ENCODE results near the gene SMPD4. TPM values are rescaled to one million over a fixed set of nuclear protein-coding genes. Genes with fewer than 3 reads are reported as not detected.
"Not testable (repeated sequence)": the region's sequence is repeated elsewhere in the genome, so short reads cannot be mapped to it uniquely, and the experiment has no call there.

Gene SMPD4
- polyA plus RNA-seq, 4 donors = 52.5 to 85.1 (median 59.8) TPM

DNA sequence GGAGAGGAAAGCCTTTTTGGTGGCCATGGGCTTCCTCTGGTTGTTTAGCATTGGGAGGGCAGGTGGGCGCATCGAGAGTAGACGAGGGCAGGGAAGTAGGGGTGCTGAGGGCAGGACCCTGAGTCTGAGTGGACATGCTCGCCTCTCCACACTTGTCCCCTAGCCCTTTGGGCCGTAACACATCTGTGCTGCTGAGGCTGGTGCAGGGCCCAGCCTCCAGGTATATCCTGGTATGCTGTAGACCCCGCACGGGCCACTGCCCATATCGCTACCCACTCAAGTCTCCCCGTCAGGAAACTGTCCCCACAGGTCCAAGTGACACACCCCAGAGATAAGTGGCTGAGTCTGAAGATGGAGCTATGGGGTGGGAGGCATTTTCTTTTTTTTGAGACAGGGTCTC is 22.8 kb downstream of the SMPD4 start:
- DNase-seq (ENCODE audit: low read depth in 4 of 4, low spot score in 3 of 4) = no peak

DNA sequence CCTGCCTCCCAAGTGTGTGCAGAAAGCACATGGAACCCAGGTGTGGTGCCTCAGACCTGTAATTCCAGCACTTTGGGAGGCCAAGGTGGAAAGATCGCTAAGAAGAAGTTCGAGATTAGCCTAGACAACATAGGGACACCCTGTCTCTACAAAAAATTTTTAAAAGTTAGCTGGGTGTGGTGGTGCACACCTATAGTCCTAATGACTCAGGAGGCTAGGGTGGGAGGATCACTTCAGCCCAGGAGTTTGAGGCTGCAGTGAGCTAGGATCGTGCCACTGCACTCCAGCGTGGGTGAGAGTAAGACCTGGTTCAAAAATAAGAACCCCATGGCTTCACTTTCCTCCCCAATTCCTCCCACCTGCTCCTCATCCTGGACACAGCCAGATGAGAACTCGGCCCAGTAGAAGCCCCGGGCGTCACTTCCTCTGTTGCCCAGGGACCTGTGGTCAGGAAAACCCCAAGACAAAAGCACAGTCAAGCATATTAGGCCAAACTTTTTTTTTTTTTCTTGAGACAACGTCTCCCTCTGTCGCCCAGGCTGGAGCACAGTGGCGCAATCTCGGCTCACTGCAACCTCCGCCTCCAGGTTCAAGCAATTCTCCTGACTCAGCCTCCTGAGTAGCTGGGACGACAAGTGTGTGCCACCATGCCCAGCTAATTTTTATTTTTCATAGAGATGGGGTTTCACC is 23.4 kb downstream of the SMPD4 start:
- DNase-seq (ENCODE audit: low read depth in 4 of 4, low spot score in 3 of 4) = not testable (repeated sequence)

DNA sequence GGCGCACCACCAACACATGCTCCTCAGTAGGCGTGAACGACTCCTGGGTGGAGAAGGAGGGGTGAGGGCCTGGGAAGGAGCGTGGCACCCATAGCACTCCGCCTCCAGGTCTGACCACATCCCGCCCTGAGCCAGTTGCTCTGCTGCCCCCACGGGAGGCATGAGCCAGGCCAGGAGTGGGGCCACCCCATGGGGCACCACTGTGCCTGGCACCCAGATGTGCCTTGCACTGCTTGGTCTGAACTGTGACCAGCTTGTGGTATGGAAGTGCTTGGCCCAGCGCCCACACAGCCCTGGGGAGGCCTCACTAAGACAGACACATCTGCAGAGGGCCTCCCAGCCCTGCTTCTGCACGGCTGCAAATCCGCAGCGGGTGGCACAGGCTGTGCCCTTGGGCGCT is 24.0 kb downstream of the SMPD4 start:
- DNase-seq (ENCODE audit: low read depth in 4 of 4, low spot score in 3 of 4) = not testable (repeated sequence)

DNA sequence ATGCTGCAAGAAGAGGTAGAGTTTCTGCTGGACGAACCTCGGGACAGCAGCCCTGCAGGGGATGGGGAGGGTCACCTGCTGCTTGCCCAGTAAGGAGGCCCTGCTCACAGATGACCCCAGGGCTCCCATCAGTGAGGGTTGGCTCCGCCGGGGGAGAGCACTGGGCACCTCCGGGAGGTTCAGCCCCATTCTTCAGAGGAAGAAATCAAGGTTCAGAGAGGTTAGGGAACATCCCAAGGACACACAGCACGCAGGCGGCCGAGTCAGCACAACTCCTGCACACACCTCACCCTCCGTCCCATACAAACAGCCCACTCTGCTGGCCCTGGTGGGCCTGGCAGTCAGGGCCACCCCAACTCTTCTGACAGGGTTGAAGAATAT is 24.8 kb downstream of the SMPD4 start:
- no peak for DNase-seq (ENCODE audit: low read depth in 4 of 4, low spot score in 3 of 4)

DNA sequence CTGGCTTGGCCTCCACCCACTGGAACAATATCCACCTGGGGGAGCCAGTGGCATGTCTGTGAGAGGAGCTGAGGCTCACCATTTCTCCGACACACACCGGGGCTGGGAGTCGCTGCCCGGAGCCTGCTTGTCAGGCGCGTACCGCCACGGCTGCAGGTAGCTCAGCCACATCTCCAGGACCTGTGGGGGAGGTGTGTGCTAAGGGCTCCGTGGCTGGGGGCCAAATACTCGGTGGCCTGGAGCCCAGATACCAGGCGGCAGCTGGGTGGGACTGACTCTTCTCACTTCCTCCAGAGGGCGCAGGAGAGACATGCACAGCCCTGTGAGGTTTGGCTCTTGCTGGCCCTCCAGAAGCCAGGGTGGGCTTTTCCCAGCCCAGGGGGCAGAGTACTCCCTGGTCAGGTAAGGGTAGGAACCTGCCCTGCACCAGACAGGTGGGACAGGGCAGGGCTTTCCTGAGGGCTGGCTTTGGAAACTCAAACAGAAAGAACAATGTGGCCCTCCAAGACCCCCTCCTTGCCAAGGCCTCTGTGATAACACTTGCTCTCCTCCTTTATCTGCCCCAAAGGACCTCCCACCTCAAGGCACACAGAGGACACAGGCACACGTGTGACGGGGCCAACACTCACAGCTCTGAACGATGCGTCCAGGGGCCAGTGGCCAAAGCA is 25.3 kb downstream of the SMPD4 start:
- not testable (repeated sequence) for DNase-seq (ENCODE audit: low read depth in 4 of 4, low spot score in 3 of 4)

DNA sequence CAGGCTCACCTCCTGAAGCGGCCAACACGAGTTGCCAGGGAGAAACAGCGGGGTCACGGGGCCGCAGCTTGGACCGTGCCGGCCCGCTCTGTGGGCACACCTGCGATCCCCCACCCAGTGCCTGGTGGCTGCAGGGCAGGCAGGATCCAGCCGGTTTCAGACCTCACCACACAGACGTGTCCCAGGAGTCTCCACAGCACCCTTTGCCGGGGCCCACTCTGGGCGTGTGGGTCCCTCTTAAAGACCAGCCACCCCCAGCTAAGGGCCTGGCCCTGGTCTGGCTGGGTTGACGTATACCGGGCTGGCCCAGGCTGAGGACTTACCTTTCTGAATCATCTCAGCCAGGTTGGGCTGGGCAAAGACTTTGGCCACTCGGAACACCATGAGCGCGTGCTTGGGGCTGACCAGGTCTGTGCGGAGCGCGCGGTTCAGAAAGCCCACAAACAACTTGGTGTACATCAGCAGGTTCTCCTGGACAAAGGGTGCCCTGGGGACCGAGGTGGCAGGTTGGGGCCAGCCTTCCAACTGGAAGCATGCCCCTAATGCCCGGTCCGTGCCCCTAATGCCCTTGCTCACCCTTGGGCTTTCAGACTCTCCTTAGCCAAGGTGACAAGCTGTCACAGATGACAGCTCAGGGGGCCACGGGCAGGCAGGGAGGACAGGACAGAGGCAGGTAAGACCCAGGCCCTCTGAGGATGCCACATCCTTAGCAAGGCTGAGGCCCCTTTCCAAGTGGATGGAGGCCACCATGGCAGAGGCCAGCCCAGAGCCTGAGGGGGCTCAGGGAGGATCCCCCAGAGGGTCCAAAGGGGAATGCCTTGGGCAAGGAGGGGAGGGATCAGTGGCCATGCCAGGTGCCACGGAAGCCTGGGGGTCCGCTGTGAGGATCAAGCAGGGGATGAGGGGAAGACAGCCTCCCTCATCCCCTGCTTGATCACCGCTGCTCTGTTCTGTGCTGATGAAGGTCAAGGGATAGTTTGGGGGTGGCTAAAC is 26.3 kb downstream of the SMPD4 start:
- no peak for DNase-seq (ENCODE audit: low read depth in 4 of 4, low spot score in 3 of 4)

DNA sequence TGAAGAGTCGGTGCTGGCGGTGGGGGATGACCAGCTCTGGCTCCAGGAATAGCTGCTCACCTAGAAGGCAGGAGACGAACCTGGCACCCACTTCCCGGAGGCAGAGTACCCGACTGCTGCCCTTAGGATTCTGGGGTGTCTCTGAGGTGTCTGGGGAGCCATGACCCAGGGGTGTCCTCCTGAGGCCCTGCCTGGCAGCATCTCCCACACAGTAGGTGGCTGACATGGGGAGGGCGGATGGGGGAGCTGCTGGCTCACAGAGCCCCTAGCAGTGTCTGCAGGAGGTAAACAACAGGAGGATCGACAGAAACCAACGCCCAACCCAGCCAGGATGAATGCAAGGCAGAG is 27.0 kb downstream of the SMPD4 start:
- DNase-seq (ENCODE audit: low read depth in 4 of 4, low spot score in 3 of 4) = not testable (repeated sequence)

DNA sequence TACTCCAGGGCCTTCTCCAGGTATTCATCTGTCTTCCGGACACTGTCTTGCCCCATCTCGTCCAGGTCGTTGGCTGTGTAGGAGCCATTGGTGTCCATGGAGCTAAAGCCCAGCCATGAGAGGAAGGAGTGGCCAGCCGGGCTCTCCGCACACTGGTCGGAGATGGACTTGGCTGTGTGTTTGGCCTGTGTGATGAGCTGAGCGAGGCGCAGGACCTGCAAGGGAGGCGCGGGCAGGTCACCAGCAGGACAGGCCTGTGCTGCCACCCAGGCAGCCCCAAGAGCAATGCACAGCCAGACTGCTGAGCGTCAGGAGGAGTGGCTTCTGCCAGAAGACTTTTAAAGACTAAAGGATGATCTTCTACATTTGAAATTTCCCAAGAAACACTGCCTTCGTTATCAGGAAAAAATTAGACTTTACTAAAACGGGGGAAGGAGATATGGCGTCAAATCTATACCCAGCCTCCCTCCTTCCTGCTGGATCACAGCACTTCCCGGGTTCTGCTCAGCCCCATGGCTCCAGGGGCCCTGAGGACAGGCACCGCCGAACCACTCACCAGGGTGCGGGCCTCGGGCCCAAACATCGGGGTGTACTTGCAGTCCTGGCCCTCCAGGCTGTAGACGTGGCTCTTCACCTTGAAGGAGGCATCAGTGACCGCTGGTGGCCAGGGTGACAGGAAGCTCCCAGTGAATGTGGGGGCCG is 27.5 kb downstream of the SMPD4 start:
- not testable (repeated sequence) for DNase-seq (ENCODE audit: low read depth in 4 of 4, low spot score in 3 of 4)

DNA sequence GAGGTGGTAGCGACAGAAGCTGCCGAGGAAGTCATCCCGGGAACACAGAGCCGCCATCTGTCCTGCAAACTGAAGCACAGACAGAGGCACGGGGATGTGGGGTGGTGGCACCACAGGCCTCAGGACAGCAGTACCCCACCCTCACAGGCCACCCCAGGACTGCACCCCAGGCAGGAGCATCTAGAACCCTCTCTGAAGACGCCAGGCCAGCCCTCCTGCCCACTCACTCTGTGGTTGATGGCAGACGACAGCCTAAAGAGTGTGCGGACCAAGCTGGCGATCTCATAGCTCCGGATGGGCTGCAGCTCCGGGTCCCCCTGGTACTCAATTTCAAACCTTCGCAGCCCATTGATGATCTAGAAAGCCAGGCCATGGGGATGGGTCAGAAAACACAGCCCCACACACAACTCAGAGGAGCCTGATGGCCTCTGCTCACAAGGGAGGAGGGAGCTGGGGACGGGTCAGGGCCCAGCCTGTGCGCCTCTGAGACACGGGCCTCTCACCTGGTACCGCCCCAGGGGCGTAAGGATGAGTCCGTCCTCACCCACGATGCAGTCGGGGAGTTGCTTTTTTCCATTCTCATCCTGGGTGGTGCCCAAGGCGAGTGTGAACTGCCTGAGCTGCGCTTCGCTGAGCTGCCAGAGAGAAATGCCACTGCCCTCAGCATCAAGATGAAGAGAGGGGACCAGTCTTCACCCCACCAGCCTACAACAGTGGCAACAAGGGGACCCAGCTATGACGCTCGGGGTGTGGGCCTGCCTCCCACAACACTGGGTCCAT is 28.4 kb downstream of the SMPD4 start:
- DNase-seq (ENCODE audit: low read depth in 4 of 4, low spot score in 3 of 4) = no peak

DNA sequence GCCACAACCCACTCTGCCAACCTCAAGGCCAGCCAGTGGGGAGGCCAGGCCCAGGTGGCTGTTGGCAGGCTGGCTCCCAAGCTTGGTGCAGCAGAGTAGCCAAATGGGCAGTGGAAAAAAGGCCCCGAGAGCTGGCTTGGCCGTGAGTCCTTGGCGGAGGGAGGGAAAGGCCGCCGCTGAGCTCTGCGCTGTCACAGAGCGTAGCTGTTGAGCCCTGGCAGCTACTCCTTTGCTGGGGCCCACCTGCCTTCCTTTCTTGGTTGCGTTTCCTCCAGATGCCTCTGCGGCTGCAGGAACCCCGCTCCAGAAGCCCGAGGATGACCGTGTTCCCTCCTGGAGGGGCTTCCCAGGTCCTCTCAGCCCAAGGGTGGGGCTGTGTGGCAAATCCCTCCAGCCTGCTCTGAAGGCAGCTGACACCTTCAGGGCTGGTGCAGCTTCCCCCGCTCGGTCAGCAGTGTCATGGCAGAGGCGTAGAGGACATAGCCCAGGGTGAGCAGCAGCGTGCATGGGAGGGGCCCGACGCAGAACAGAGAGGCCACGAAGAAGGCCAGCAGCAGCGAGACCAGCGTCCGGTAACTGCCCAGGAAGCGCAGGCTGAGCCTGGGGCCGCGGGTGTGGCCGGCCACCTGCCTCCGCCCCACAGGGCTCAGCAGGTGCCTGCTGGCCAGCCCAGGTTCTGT is 29.1 kb downstream of the SMPD4 start:
- DNase-seq (ENCODE audit: low read depth in 4 of 4, low spot score in 3 of 4) = not testable (repeated sequence)

DNA sequence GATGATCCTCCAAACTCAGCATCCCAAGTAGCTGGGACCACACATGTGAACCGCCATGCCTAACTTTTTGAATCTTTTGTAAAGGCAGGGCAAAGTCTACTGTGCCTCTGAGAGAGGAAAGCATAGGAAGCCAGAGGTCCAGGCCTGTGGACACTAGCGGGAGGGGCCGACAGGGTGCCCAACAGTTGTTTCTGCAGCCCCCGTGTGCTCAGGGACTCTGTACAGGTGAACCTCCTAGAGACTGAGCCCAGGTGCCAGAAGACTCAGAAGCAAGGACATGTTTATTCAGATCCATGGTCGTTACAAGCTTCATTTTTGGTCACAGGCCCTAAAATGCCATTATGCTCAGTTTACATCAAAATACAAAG is 30.3 kb downstream of the SMPD4 start:
- not testable (repeated sequence) for DNase-seq (ENCODE audit: low read depth in 4 of 4, low spot score in 3 of 4)

DNA sequence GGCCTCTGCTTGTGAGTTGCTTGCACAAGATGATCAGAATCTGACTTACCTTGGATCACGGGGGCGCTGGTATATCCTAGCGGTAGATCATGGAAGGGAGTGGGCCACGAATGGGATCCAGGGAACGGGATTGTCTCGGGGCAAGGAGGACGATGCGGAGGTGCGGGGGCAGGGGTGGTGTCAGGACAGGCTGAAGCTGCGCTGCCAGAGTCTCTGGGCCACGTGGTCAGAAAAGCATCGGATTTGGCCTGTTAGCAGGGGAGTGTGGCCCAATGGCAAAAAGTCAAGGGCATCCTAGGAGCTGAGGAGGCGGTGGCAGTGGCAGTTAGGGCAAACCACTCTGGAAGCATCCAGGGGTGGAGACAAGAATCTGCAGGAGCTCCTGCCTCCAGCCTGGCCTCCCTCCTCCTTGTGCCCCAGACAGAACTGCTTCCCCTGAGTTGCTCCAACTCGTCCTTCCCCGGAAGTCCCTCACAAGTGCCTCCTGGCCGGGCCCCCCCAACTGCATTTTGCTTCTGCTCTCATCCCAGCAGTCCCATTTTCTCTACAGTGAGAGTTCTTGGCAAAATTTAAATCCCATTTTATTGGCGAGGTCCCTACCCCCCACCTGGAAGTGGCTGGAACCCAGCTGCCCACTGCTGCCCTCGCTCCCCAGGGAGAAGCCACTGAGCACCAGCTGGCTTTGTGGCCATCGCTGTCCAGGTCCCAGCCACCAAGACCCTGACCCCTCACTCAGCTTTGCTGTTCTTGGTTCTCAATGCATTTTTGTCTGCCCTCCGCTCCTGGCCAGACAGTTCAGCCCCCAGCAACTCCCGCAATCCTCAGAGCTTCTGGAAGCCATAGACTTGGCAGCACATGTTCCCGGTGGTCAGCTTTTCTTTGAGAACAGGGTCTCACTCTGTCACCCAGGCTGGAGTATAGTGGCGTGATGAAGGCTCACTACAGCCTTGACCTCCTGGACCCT is 30.9 kb downstream of the SMPD4 start:
- no peak for DNase-seq (ENCODE audit: low read depth in 4 of 4, low spot score in 3 of 4)

DNA sequence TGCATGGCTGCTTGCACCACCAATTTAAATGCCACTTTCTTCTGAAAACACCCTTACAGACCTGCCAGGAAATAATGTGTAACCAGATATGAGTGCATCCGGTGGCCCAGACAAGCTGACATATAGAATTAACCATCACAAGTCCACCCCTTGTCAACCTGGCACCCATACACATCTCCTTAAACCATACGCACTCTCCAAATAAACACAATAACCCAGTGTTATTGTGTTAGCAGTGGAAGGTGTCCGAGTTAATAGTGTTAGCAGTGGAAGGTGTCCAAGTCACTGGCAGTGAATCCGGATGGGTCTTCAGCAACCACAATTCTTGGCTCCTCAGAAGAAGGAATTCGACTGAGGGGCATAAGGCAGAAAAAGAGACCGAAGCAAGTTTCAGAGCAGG is 32.9 kb downstream of the SMPD4 start:
- not testable (repeated sequence) for DNase-seq (ENCODE audit: low read depth in 4 of 4, low spot score in 3 of 4)

DNA sequence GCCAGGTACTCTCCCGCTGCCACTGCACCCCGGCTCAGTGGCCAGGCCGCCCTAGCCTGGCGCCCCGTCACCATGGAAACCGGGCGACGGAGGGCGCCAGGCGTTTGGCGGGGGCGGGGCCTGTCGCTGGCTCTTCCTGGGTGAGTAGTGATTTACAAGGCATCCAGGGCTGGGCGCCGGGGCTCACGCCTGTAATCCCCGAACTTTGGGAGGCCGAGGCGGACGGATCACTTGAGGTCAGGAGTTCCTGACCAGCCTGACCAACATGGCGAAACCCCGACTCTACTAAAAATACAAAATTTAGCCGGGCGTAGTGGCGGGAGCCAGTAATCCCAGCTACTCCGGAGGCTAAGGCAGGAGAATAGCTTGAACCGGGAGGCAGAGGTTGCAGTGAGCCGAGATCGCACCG is 36.4 kb downstream of the SMPD4 start, which contains the start of gene CCDC74B:
Gene CCDC74B (minus strand): TSS at position 107 of the 409 bp plus-strand sequence. CDS start 116 bp downstream, outside the sequence.
- not testable (repeated sequence) for DNase-seq (ENCODE audit: low read depth in 4 of 4, low spot score in 3 of 4)

DNA sequence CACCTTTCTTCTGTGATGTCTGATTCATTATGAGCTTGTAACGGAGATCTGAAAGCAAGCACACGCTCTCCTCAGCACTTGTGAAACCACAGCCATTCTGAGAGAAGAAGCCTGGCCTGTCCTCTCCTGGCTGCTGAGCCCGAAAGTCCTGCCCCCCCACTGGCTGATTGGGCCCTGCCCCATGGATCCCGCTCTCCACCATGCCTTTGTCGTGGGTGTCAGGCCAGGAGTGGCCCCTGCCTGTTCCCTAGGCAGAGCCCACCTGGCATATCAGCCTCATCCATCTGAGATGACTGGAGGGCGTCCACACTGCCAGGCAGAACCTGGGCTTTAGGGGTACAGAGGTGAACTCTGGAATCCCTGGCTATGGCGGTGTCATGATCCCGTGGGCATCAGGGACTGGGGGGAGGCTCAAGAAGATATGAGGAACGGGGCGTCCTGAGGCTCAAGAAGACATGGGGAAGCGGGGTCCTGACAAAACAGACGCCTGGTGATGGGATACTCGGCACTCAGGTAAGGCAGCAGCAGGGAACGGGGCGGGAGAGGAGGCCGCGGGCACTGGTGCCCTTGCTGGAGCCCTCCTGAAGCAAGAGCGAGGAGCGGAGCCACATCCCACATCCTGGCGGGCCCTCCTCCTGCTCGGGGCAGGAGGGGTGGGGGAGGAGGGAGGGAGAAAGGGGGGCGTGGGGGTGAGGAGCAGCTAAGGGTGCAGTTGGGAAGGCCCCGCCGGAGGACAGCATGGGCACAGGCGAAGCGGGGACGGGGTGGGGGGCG is 37.9 kb downstream of the SMPD4 start:
- not testable (repeated sequence) for DNase-seq (ENCODE audit: low read depth in 4 of 4, low spot score in 3 of 4)

DNA sequence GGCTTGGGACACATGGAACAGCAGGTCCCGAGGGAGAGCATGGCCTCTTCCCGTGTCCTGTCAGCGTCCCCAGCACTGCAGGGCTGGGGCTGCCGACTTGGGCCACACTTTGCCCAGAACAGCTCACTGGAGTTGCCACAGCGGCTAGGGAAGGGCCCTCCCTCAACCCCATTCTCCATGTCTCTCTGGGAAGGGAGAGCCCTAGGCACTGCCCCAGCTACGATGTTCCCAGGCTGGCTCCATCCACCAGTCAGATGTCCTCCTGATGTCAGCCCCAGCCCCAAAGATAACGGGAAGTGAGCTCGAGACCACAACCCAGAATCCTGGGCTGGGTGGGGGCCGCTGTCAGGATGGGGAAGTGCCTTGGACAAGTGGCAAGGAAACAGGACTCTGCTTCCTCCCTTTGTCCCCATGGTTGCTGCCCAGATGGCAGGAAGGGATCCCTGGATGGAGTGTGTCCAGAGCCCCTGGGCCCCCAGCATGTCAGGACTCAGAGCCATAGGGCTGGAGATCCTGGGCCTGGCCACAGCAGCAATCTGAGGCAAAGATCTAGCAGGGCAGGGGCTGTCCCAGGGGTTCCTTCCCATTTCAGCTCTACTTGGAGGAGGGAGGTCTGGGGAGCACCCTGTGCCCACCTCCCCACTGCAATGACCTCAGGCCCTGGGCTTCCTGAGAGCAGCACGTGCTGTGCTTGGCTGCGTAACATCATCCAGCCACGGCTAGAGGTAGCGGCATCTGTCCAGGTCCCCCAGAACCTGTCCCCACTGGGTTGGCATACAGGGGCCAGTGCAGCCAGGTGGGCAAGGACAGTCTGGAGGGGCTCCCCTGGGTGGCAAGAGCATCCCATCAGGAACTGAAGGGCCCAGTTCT is 38.8 kb downstream of the SMPD4 start:
- not testable (repeated sequence) for DNase-seq (ENCODE audit: low read depth in 4 of 4, low spot score in 3 of 4)

Data from left renal pelvis (tissue), 4 donors.